Endodermal cell (in vitro differentiated cells): ENCODE data around the gene ARHGAP21. TPM values are rescaled to one million over a fixed set of nuclear protein-coding genes. Genes with fewer than 3 reads are reported as not detected.

Experiments used
- DNase-seq: peaks from one replicate; pipeline ENCODE4 v3.0.0-alpha.2; 2017
- H3K27ac ChIP-seq: 2 replicates; pipeline ENCODE4 v1.5.1; 2013; ENCODE audit warnings: mild to moderate bottlenecking, low read depth, low read length, moderate library complexity
- H3K27me3 ChIP-seq: 2 replicates; pipeline ENCODE4 v1.6.1; 2013; ENCODE audit warnings: mild to moderate bottlenecking, low read length, moderate library complexity; ENCODE audit not compliant: insufficient read depth, control insufficient read depth, poor library complexity, severe bottlenecking
- H3K36me3 ChIP-seq: 2 replicates; pipeline ENCODE4 v1.7.0; 2013; ENCODE audit warnings: mild to moderate bottlenecking, low read length, moderate library complexity; ENCODE audit not compliant: control insufficient read depth, insufficient read depth
- H3K4me1 ChIP-seq: one replicate; pipeline ENCODE4 v1.7.0; 2013; ENCODE audit warnings: low read length; ENCODE audit not compliant: control insufficient read depth, insufficient read depth
- H3K4me3 ChIP-seq: 2 replicates; pipeline ENCODE4 v1.5.1; 2013; ENCODE audit warnings: mild to moderate bottlenecking, low read length, moderate library complexity
- H3K9ac ChIP-seq: 2 replicates; pipeline ENCODE4 v1.6.1; 2013; ENCODE audit warnings: mild to moderate bottlenecking, low read length, moderate library complexity; ENCODE audit not compliant: poor library complexity, severe bottlenecking; ENCODE audit errors: extremely low read depth
- H3K9me3 ChIP-seq: 2 replicates; pipeline ENCODE4 v1.6.1; 2013; ENCODE audit warnings: mild to moderate bottlenecking, low read length, moderate library complexity; ENCODE audit not compliant: control insufficient read depth
- H3K27ac Mint-ChIP-seq: 2 replicates; pipeline ENCODE4 v1.8.0; 2020; ENCODE audit warnings: mixed read lengths
- H3K27me3 Mint-ChIP-seq: 2 replicates; pipeline ENCODE4 v1.8.0; 2021; ENCODE audit warnings: mild to moderate bottlenecking, mixed read lengths; ENCODE audit not compliant: insufficient read depth
- H3K36me3 Mint-ChIP-seq: 2 replicates; pipeline ENCODE4 v1.8.0; 2020; ENCODE audit warnings: low read depth, mixed read lengths
- H3K4me1 Mint-ChIP-seq: 2 replicates; pipeline ENCODE4 v1.8.0; 2020; ENCODE audit warnings: mixed read lengths
- H3K4me3 Mint-ChIP-seq: 2 replicates; pipeline ENCODE4 v1.8.0; 2020; ENCODE audit warnings: mild to moderate bottlenecking, moderate library complexity, mixed read lengths
- H3K9me3 Mint-ChIP-seq: 2 replicates; pipeline ENCODE4 v1.8.0; 2020; ENCODE audit warnings: mild to moderate bottlenecking, mixed read lengths
- CTCF ChIP-seq: fragments of 200-600 bp; sonication (generic); conservative IDR thresholded peaks from 2 replicates; pipeline ENCODE4 v1.5.0; 2021; ENCODE audit warnings: antibody characterized with exemption, mild to moderate bottlenecking
- WGBS, 2 experiments: methylation state at CpG; one replicate each; pipeline versions ENCODE4 v1.1.5 to v1.1.7; 2013; ENCODE audit warnings: missing lambda C conversion rate in 2 of 2, mixed read lengths in 1 of 2; ENCODE audit not compliant: insufficient coverage in 1 of 2, insufficient read length in 1 of 2; 5-methylcytosine and 5-hydroxymethylcytosine counted together
- total RNA-seq, 2 donors: library from RNA; stranded (reverse); fragmentation: NEBNext Ultra II Directional in 1 of 2; extraction: Animal tissue kit (Norgen Biotek cat#: 25700) in 1 of 2; gene quantifications; 2 replicates in 1 of 2; 3 replicates in 1 of 2; pipeline ENCODE4 v1.2.1, GENCODE V29; 2021

Gene ARHGAP21
- total RNA-seq, 2 donors from 2014 or later = 51.6 to 69.7 TPM

GRCh38 chr10:24748214-24748613, 24.5 kb upstream of the ARHGAP21 start:
- H3K9me3 Mint-ChIP-seq = no peaks in the 10 kb centered on the region
- TF ChIP-seq CTCF = no peak
- Histone ChIP-seq H3K4me1 (no peaks in the 10 kb centered on the region), H3K27ac (no peak overlapping the region), H3K27me3 (no peaks in the 10 kb centered on the region), H3K4me3 (no peak overlapping the region), H3K36me3 (no peaks in the 10 kb centered on the region), H3K9me3 (no peaks in the 10 kb centered on the region), H3K9ac (no peak overlapping the region)
- H3K4me1 Mint-ChIP-seq = no peaks in the 10 kb centered on the region
- no peak for DNase-seq
- H3K27me3 Mint-ChIP-seq = no peaks in the 10 kb centered on the region
- H3K4me3 Mint-ChIP-seq = no peak overlapping the region
- no peak overlapping the region for H3K27ac Mint-ChIP-seq
- 92% methylated on average over 4 of the region's 4 CpGs; no CpG with 5 or more reads in 1 of the 2 experiments for WGBS, 2 experiments
- H3K36me3 Mint-ChIP-seq = no peaks in the 10 kb centered on the region

GRCh38 chr10:24744946-24745345, 21.3 kb upstream of the ARHGAP21 start:
- Histone ChIP-seq H3K9ac (no peak overlapping the region), H3K9me3 (no peaks in the 10 kb centered on the region), H3K36me3 (no peaks in the 10 kb centered on the region), H3K4me3 (no peak overlapping the region), H3K27me3 (no peaks in the 10 kb centered on the region), H3K4me1 (no peaks in the 10 kb centered on the region), H3K27ac (no peak overlapping the region)
- no peak for DNase-seq
- H3K4me3 Mint-ChIP-seq = no peak overlapping the region
- WGBS, 2 experiments = 86 to 95% methylated on average over 3 of the region's 3 CpGs
- no peak overlapping the region for H3K27ac Mint-ChIP-seq
- no peaks in the 10 kb centered on the region for H3K9me3 Mint-ChIP-seq
- no peaks in the 10 kb centered on the region for H3K4me1 Mint-ChIP-seq
- no peak for TF ChIP-seq CTCF
- no peaks in the 10 kb centered on the region for H3K27me3 Mint-ChIP-seq
- H3K36me3 Mint-ChIP-seq = no peaks in the 10 kb centered on the region

GRCh38 chr10:24740714-24741113, 17.0 kb upstream of the ARHGAP21 start:
- Histone ChIP-seq H3K27ac (no peak overlapping the region), H3K36me3 (no peaks in the 10 kb centered on the region), H3K9me3 (no peaks in the 10 kb centered on the region), H3K4me1 (no peaks in the 10 kb centered on the region), H3K27me3 (no peaks in the 10 kb centered on the region), H3K4me3 (no peak overlapping the region), H3K9ac (no peak overlapping the region)
- Mint-ChIP-seq H3K4me3 (no peak overlapping the region), H3K4me1 (no peaks in the 10 kb centered on the region), H3K9me3 (no peaks in the 10 kb centered on the region), H3K27ac (no peak overlapping the region), H3K36me3 (no peaks in the 10 kb centered on the region), H3K27me3 (no peaks in the 10 kb centered on the region)
- DNase-seq = no peak
- no peak for TF ChIP-seq CTCF
- WGBS, 2 experiments = 92 to 100% methylated on average over 1 of the region's 1 CpG
